Caco-2 (cell line): ENCODE results near the gene KCMF1. TPM values are rescaled to one million over a fixed set of nuclear protein-coding genes. Genes with fewer than 3 reads are reported as not detected.

ENCODE experiments used
- BruUV-seq: library from RNA; stranded (reverse); fragments of 400-500 nt; replicated peaks from 2 replicates; lab custom pipeline; 2021; lab: Mats Ljungman, UMichigan
- CTCF ChIA-PET: fragments of 300-600 bp; sonication (Branson Sonifier 250); formaldehyde crosslinking; loops from one replicate; lab custom pipeline; 2022; ENCODE audit warnings: antibody characterized with exemption; lab: Charles Lee
- POLR2A ChIA-PET: fragments of 300-600 bp; sonication (Branson Sonifier 250); formaldehyde crosslinking; loops from one replicate; lab custom pipeline; 2022; ENCODE audit warnings: antibody characterized with exemption; lab: Charles Lee
- DNase-seq, 2 experiments: peaks; one replicate each; pipeline versions ENCODE4 v3.0.0 to v3.0.0-alpha.2; 2020 to 2022
- H3K27me3 ChIP-seq: replicated peaks from 2 replicates; pipeline ENCODE4 v1.6.0; 2011; ENCODE audit warnings: low read length; ENCODE audit not compliant: control insufficient read depth, insufficient read depth
- H3K36me3 ChIP-seq: 2 replicates; pipeline ENCODE4 v1.5.1; 2011; ENCODE audit warnings: low read length; ENCODE audit not compliant: control insufficient read depth, insufficient read depth
- H3K4me1 ChIP-seq: fragments of 250-450 bp; sonication (Bioruptor Pico); 2 replicates; pipeline ENCODE4 v1.5.1; 2020; ENCODE audit warnings: mild to moderate bottlenecking
- H3K4me3 ChIP-seq: 2 replicates; pipeline ENCODE4 v1.5.1; 2011; ENCODE audit warnings: low read depth, mild to moderate bottlenecking, control low read depth, low read length
- H3K9me3 ChIP-seq: fragments of 250-450 bp; sonication (Bioruptor Pico); 2 replicates; pipeline ENCODE4 v1.5.1; 2020; ENCODE audit warnings: mild to moderate bottlenecking, moderate library complexity
- H3K27ac Mint-ChIP-seq: one replicate; pipeline ENCODE4 v1.8.0; 2022; ENCODE audit warnings: mixed read lengths; ENCODE audit not compliant: unreplicated experiment
- H3K27me3 Mint-ChIP-seq: one replicate; pipeline ENCODE4 v1.8.0; 2022; ENCODE audit warnings: mixed read lengths; ENCODE audit not compliant: insufficient read depth, unreplicated experiment
- H3K36me3 Mint-ChIP-seq: one replicate; pipeline ENCODE4 v1.8.0; 2022; ENCODE audit warnings: mild to moderate bottlenecking, mixed read lengths; ENCODE audit not compliant: insufficient read depth, unreplicated experiment
- H3K4me1 Mint-ChIP-seq: one replicate; pipeline ENCODE4 v1.8.0; 2022; ENCODE audit warnings: low read depth, mixed read lengths; ENCODE audit not compliant: unreplicated experiment
- H3K4me3 Mint-ChIP-seq: one replicate; pipeline ENCODE4 v1.8.0; 2022; ENCODE audit warnings: mild to moderate bottlenecking, moderate library complexity, mixed read lengths; ENCODE audit not compliant: unreplicated experiment
- H3K9me3 Mint-ChIP-seq: one replicate; pipeline ENCODE4 v1.8.0; 2022; ENCODE audit warnings: mixed read lengths; ENCODE audit not compliant: unreplicated experiment
- CTCF ChIP-seq, 2 experiments: fragments of 200-600 bp in 1 of 2; IDR thresholded peaks; 1 replicate in 1 of 2; 2 replicates in 1 of 2; pipeline versions ENCODE4 v1.5.1 to v1.8.0; 2011 to 2022; ENCODE audit warnings: antibody characterized with exemption in 1 of 2, control low read depth in 1 of 2, inconsistent platforms in 1 of 2, low read depth in 1 of 2, low read length in 1 of 2, mild to moderate bottlenecking in 1 of 2, moderate library complexity in 1 of 2; ENCODE audit not compliant: insufficient read depth in 1 of 2, severe bottlenecking in 1 of 2, unreplicated experiment in 1 of 2
- intact Hi-C: fragments of 100-400 bp; cut with micrococcal nuclease; formaldehyde crosslinking; loops from one replicate; pipeline ENCODE4 v1.10.0; 2022; ENCODE audit not compliant: unreplicated experiment
- total RNA-seq: library from RNA; stranded (reverse); gene quantifications from 2 replicates; pipeline ENCODE4 v1.2.3, GENCODE V29; 2022

Gene KCMF1
- total RNA-seq, 1 experiment from 2014 or later, result 81.5 TPM

- no peak overlapping the region for H3K27ac Mint-ChIP-seq
- Histone ChIP-seq H3K27me3 (no peaks in the 10 kb centered on the region), H3K4me1 (peaks cover 13% of the 10 kb centered on the region), H3K36me3 (no peaks in the 10 kb centered on the region), H3K4me3 (no peak overlapping the region), H3K9me3 (no peaks in the 10 kb centered on the region)
- H3K9me3 Mint-ChIP-seq, result no peaks in the 10 kb centered on the region
- no peak for DNase-seq
- intact Hi-C loops, result no loop called here
- H3K27me3 Mint-ChIP-seq, result no peaks in the 10 kb centered on the region
- no peak overlapping the region for H3K4me3 Mint-ChIP-seq
- H3K36me3 Mint-ChIP-seq, result peaks cover 45% of the 10 kb centered on the region
- peaks cover 25% of the 10 kb centered on the region for H3K4me1 Mint-ChIP-seq
- TF ChIP-seq CTCF (IDR thresholded peaks at IDR 0.05; ENCODE audit: insufficient read depth in 1 of 2, low read depth in 1 of 2, low read length in 1 of 2, severe bottlenecking in 1 of 2, unreplicated experiment in 1 of 2), result no peak
- CTCF ChIA-PET, result interaction anchor here (0.9 kb wide), 1 partner anchor 241 kb away, joined by 3 read pairs; no protein-coding TSS in a partner anchor
- POLR2A ChIA-PET, result no interaction called here
- BruUV-seq, result no TSS peak
Measured at GRCh38 chr2:85057226-85057962, 86.4 kb downstream of the KCMF1 start.

GRCh38 chr2:85061896-85062295, 90.9 kb downstream of the KCMF1 start:
- CTCF ChIA-PET, result interaction anchor here (0.7 to 1.0 kb wide), 2 partner anchors 237 to 238 kb away, joined by 3 to 5 read pairs; no protein-coding TSS in a partner anchor
- H3K27me3 ChIP-seq, result no peaks in the 10 kb centered on the region

More at GRCh38 chr2:85061896-85062295, 90.9 kb downstream of the KCMF1 start:
- H3K27me3 Mint-ChIP-seq, result peaks cover 2% of the 10 kb centered on the region
- DNase-seq, result no peak
- Histone ChIP-seq H3K4me3 (no peak overlapping the region), H3K36me3 (no peaks in the 10 kb centered on the region), H3K9me3 (no peaks in the 10 kb centered on the region), H3K4me1 (0 out of 2 replicates have a peak, but pooled peaks cover under 1% of the 10 kb centered on the region)
- no peak for TF ChIP-seq CTCF (IDR thresholded peaks at IDR 0.05; ENCODE audit: insufficient read depth in 1 of 2, low read depth in 1 of 2, low read length in 1 of 2, severe bottlenecking in 1 of 2, unreplicated experiment in 1 of 2)
- POLR2A ChIA-PET, result no interaction called here
- intact Hi-C loops, result loop anchor here (10.0 kb wide), 1 partner anchor 353 kb away; the partner anchor contains the start of genes CAPG and SH2D6
- H3K9me3 Mint-ChIP-seq, result no peaks in the 10 kb centered on the region
- H3K4me3 Mint-ChIP-seq, result no peak overlapping the region
- H3K36me3 Mint-ChIP-seq, result peaks cover 12% of the 10 kb centered on the region
- BruUV-seq, result no TSS peak
- no peak overlapping the region for H3K27ac Mint-ChIP-seq
- no peaks in the 10 kb centered on the region for H3K4me1 Mint-ChIP-seq
